ENCODE data around the gene RFC2.
"Not testable (repeated sequence)": the region's sequence is repeated elsewhere in the genome, so short reads cannot be mapped to it uniquely, and the experiment has no call there.

The RFC2 gene

DNA sequence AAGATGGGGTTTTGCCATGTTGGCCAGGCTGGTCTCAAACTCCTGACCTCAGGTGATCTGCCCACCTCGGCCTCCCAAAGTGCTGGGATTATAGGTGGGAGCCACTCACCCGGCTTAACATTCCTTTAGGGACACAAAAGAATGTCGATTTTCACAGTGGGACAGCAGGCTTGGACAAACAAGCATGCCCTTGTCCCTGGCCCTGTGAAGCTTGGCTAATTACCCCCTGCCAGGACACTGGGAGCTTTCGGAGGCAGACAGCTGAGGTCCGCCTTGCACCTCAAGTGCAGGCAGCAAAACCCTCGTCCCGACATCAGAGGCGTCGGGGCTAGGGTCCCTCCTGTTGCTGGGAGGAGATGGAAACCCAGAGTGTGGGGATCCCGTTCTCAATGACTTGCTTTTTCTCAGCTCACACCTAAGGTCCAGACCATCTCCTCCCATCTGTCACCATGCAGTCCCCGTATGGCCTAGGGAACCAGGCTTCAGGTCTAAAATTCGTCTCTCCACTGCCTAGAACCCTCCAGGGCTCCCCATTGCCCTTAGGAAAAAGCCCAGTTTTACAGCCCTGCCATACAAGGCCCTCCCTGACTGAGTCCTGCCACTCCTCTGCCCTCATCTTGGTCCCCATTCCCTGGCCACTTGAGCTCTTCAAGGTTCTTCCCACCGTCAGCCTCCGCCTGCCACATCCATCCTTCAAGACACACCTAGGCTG is 28.7 kb upstream of the RFC2 start:
- DNase-seq (ENCODE audit: low read depth, low spot score), result peak; percentile 68

DNA sequence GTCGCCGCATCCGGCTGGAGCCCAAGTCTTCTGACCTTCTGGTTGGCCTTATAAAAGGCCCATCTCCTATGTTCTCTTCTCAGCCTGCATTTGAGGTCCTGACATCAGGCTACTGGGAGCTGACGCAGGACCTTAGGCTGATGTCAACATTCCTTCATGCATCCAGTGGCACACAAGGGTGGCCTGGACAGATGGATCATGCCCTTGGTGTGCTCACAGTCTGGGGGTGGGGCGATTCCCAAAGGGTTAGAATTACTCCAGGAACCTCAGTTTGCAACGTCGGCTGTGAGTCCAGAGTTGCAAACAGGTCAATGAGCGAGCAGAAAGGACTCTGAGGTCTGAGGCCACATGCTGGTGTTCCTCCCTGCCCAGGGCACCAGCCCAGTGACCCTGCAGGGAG is 26.8 kb upstream of the RFC2 start:
- DNase-seq (ENCODE audit: low read depth, low spot score), result no peak

- no peak for DNase-seq (ENCODE audit: low read depth, low spot score)
Observed at GRCh38 chr7:74277636-74278035, 23.4 kb upstream of the RFC2 start.

- peak; percentile 68 for DNase-seq (ENCODE audit: low read depth, low spot score)
Observed at GRCh38 chr7:74275401-74275881, 21.2 kb upstream of the RFC2 start.

DNA sequence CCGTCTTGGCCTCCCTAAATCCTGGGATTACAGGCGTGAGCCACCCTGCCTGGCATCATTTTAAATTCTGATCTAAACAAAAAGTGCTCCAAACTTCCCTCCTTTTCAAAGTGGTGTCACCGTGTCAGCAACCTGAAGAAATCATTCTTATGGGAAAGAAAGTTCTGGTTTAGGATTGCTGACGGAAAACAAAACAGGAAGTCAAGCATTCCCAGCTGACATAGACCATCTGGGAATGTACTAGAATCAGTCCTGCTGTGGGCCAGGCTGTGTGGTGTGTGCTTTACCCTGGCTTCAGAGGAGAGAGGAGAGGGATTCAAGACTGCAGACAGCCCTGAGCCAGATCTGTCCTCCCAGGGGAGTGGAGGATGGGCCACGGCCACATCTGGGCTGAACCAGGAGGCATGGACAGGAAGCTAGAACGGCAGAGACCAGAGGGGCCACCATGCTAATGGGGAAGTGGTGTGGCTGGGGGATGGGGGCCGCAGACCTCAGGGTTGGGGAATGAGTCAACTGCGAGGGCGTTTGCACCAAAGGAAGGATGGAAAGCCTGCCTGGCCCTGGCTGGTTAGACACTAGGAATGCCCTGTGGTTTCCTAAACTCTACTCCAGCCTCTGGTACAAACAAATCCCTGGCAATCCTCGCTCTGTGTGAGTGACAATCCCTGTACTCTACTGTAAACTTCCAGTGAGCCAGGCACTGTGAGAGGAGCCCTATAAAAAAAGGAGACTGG is 18.3 kb upstream of the RFC2 start:
- DNase-seq (ENCODE audit: low read depth, low spot score), result peak; percentile 88

DNA sequence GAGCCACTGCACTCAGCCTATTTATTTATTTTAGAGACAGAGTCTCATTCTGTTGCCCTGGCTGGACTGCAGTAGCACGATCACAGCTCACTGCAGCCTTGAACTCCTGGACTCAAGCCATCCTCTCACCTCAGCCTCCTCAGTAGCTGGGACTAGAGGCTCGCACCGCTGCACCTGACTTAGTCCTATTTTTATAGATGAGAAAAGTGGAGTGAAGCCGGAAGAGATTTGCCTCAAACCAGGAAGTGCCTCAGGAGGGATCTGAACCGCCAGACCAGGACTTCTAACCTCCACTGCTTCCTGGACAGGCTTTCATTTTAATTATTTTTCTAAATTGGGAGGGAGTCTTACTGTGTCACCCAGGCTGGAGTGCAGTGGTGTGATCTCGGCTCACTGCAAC is 17.5 kb upstream of the RFC2 start:
- no peak for DNase-seq (ENCODE audit: low read depth, low spot score)

DNA sequence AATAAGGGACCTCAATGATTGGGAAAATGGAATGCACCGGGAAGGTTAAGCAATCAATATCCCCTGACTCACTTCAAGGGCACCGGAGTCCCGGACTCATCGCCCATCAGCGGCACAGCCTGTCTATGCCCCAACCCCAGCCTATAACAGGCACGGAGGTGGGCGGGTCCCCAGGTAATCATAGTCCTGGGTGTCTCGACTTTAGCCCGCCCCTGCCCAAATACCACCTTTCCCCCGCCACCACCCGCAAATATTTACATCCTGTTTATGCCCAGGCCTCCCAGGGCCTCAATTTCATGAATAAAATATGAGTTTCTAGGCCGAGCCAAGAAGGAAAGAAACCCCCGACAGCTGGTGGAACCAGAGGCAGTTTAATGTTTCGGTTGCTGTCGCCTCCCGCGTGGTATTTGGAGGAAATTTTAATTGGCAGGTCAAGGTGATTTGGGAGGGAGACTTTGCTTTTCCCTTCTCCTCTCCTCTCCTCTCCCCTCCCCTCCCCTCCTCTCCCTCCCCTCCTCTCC is 15.6 kb upstream of the RFC2 start:
- DNase-seq (ENCODE audit: low read depth, low spot score), result peak; percentile 43

DNA sequence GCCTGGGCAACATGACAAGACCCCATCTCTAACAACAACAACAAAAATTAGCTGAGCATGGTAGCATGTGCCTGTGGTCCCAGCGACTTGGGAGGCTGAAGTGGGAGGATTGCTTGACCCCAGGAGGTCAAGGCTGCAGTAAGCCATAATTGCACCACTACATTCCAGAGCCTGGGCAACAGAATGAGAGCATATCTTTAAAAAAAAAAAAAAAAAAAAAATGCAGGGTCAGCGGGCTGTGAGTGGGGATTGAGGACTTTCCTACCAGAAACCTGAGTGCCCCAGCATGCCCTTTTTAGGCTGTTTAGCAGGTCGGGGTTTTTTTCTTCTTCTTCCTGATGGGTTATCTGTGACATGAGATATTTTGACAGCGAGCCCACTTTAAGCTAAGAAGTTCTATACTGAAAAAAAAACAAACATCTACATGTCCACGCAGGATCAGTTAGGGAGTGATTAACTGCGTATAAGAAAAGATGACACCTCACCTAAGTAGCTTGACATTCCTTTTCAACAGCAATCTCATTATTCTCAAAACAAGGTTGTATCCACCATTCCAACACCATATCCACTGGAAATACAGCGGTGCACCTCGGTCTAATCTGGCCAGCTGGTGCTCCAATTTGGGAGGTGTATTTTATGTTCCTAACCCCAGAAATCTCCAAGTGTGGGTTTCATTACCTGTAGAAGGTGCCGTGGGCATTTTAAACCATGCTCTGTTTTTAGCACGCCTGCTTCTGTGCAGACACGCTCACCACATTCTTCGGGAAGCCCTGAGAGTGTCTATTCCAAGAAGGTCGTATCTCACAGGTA is 13.8 kb upstream of the RFC2 start:
- DNase-seq (ENCODE audit: low read depth, low spot score), result no peak

DNA sequence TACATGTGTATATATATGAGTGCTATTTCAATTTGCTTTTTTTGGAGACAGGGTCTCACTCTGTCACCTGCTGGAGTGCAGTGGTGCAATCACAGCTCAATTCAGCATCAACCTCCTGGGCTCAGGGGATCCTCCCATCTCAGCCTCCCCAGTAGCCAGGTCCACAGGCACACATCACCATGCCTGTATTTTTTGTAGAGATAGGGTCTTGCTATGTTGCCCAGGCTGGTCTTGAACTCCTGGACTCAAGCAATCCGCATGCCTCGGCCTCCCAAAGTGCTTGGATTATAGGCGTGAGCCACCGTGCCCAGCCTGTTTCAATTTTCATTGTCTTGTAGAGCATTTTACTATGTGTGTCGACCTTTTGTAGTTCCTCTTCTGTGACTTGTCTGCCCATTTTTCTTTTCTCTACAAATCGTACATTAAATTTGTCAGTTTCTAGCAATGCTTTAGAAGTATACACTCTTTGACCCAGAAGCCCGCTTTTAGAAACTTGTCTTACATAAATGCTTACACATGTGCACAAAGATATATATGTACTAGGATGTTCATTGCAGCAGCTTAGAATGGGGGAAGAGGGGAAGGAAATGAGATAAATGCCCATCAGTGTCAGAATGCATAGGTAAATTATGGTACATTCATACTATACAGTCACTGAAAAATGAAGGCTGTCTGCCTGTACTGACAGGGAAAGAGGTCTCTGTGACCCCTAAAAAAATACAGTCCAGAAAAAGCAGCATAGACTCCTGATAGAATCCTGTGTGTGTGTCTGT is 12.2 kb upstream of the RFC2 start:
- DNase-seq (ENCODE audit: low read depth, low spot score), result no peak

DNA sequence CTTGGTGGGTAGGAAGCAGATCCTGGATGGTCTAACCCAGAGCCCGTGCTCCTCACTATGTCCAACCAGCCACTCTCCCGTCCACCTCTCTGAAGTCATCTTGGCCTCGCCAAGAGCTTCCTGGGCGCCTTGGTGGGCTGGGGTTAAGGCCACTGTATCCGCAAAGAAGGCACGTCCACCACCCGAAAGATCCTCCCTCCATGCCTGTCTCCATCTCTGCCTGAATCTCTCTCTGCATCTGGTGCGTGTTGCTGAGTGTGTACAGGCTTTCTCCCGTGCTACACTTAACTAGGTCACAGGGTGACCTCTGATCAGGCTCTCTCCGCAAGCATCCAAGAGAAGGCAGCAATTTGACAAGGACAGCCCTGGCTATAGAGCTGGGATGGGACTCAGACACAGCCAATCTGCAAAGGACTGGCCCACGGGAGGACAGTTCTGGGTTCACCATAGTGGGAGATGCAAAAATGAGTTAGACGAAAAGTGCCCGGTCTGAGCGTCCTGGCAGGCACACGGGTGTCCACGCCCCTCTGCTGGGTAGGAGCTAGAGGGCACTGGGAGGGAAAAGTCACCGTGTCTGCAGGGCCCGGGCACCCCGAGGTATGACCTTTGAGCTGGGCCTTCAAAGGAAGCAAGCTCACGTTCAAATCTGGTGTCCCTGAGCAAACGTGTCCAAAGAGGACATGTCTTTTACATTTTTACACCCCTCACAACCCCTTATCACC is 9.4 kb upstream of the RFC2 start:
- no peak for DNase-seq (ENCODE audit: low read depth, low spot score)

DNA sequence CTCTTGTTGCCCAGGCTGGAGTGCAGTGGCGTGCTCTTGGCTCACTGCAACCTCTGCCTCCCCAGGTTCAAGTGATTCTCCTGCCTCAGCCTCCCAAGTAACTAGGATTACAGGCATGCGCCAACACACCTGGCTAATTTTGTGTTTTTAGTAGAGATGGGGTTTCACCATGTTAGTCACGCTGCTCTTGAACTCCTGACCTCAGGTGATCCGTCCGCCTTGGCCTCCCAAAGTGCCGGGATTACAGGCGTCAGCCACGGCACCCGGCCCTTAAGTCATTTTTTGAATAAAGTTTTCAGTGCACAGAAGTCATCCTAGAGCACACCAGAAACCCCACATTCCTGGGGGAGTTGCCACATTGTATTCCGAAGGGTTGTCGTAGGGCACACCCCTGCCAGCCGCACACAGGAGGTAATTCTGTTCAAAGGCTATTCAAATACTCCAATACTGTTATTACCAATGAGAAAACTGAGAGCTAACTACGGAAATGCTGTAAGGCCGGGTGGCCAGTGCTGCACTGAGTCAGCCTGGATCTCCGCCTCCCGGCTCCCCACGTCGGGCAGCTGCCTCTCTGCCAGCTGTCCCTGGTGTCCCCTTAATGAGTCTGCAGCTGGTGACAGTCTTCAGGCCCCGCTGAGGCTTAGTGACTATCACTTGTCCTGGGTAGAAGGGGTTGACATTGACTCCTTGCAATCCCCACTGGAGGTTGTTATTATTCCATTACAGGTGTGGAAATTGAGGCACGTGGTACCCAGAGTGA is 8.6 kb upstream of the RFC2 start:
- no peak for DNase-seq (ENCODE audit: low read depth, low spot score)

DNA sequence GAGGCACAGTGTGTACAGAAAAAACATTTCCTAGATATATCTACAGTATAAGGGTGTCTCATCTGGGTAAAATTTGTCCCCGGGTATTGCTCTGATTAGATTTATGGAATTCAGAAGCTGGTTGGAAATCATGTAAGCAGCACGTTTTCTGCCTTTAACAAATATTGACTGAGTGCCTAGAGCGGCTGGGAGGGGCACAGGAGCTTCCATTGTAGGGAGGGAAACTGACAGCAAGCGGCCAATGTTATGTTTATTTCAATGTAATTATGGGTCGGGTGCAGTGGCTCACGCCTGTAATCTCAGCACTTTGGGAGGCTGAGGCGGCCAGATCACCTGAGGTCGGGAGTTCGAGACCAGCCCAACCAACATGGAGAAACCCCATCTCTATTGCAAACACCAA is 4.4 kb upstream of the RFC2 start:
- no peak for DNase-seq (ENCODE audit: low read depth, low spot score)

DNA sequence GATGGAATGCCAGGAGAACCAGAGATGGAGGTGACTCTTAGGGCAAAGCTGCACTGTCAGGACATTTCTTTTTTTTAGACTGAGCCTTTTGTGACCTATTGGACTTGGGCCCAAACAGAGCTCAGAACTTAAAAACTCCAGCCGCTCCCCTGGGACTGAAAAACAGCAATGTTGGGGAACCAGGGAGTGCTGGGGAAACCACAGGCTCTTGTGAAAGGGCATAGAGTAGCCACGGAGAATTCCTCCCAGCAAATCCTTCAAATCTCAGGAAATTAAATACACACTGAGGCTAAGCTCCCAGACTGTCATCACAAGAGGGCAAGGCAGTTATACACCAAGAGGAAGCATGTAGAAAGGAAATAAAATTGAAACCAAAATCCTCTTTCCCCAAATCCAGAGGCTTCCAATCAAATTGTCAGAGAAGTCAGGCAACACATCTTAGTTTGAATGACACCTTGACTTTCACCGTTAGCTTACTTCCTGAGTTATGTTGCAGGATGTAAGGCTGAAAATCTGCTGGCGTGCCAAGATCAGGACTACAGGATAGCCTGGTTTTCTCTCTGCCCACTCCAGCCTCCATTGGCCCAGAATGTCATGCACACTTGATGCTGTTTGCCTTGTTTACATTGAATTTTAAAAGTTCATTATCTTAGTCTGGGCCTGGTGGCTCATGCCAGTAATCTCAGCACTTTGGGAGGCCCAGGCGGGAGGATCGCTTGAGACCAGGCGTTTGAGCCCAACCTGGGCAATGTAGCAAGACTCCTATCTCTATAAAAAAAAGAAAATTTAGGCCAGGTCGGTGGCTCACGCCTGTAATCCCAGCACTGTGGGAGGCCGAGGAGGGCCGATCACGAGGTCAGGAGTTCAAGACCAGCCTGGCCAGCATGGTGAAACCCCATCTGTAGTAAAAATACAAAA is 2.6 kb upstream of the RFC2 start:
- no peak for DNase-seq (ENCODE audit: low read depth, low spot score)

DNA sequence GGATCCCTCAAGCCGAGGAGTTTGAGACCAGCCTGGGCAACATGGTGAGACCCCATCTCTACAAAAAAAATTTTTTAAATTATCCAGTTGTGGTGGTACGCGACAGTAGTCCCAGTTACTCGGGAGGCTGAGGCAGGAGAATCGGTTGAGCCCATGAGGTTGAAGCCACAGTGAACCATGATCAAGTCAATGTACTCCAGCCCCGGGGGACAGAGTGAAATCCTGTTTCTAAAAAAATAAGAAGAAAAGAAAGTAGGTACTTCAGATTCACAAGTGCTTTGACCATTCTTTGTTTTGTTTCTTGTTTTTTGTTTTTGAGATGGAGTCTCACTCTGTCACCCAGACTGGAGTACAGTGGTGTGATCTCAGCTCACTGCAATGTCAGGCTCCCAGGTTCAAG is 1.3 kb upstream of the RFC2 start:
- not testable (repeated sequence) for DNase-seq (ENCODE audit: low read depth, low spot score)

GRCh38 chr7:74254858-74255379 is 720 bp upstream of the RFC2 start:
- no peak for DNase-seq (ENCODE audit: low read depth, low spot score)

GRCh38 chr7:74253835-74254128 is 417 bp downstream of the RFC2 start:
- no peak for DNase-seq (ENCODE audit: low read depth, low spot score)

DNA sequence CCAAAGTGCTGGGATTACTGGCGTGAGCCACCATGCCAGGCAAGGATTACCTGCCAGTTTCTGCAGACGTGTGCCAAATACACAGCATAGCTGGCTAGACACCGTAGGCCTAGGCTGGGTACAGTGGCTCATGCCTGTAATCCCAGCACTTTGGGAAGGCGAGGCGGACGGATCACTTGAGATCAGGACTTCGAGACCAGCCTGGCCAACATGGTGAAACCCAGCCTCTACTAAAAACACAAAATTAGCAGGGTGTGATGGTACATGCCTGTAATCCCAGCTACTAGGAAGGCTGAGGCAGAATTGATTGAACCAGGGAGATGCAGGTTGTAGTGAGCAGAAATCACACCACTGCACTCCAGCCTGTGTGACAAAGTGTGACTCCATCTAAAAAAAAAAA is 868 bp downstream of the RFC2 start:
- no peak for DNase-seq (ENCODE audit: low read depth, low spot score)

DNA sequence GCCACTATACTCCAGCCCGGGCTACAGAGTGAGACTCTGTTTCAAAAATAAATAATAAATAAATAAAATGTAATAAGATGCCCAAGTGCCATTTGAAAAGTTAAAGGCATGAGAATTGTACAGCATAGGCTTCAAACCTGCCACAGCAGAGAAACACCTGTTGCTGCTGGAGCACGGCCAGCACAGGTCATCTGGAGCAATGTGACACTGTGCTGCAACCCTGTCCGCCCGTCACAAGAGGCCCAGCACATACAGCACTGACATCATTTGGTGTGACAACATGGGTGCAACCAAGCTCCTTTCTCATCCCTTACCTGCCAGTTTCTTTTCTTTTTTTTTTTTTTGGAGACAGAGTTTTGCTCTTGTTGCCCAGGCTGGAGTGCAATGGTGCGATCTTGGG is 1.3 kb downstream of the RFC2 start:
- DNase-seq (ENCODE audit: low read depth, low spot score), result no peak

DNA sequence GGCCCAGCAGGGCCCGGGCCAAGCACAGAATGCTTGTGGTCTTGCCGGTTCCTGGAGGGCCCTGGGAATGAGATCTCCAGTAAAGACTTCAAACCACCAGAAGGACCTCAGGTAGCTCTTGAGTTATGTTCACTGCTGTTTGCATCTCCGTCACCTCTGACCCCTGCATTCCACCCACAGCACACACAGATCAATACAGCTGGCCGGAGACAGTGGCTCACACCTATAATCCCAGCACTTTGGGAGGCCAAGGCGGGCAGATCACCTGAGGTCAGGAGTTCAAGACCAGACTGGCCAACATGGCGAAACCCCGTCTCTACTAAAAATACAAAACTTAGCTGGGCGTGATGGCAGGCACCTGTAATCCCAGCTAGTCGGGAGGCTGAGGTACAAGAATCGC is 5.1 kb downstream of the RFC2 start:
- not testable (repeated sequence) for DNase-seq (ENCODE audit: low read depth, low spot score)
